Right ventricle myocardium superior (tissue), 1 donor: ENCODE results near the gene HOXB13. TPM values are rescaled to one million over a fixed set of nuclear protein-coding genes. Genes with fewer than 3 reads are reported as not detected.

Experiments used
- ATAC-seq: fragments of 200-7000 bp; cut with Tn5 transposase; one replicate; pipeline ENCODE4 v1.9.1; 2020; ENCODE audit warnings: mild to moderate bottlenecking; ENCODE audit not compliant: poor library complexity
- DNase-seq: peaks from one replicate; pipeline ENCODE4 v3.0.0-alpha.2; 2020
- intact Hi-C: fragments of 100-400 bp; cut with DNase I; formaldehyde crosslinking; loops from one replicate; pipeline ENCODE4 v1.11.2; 2022
- total RNA-seq: library from RNA; stranded (reverse); fragmentation: NEBNext Ultra II Directional; extraction: Animal tissue kit (Norgen Biotek cat#: 25700); gene quantifications from one replicate; pipeline ENCODE4 v1.2.1, GENCODE V29; 2021
- donor health status: DM: no; HTN: yes; CAD: no; lungs with severe emphysema.

HOXB13 gene
- total RNA-seq, 1 donor from 2014 or later, result not detected

DNA sequence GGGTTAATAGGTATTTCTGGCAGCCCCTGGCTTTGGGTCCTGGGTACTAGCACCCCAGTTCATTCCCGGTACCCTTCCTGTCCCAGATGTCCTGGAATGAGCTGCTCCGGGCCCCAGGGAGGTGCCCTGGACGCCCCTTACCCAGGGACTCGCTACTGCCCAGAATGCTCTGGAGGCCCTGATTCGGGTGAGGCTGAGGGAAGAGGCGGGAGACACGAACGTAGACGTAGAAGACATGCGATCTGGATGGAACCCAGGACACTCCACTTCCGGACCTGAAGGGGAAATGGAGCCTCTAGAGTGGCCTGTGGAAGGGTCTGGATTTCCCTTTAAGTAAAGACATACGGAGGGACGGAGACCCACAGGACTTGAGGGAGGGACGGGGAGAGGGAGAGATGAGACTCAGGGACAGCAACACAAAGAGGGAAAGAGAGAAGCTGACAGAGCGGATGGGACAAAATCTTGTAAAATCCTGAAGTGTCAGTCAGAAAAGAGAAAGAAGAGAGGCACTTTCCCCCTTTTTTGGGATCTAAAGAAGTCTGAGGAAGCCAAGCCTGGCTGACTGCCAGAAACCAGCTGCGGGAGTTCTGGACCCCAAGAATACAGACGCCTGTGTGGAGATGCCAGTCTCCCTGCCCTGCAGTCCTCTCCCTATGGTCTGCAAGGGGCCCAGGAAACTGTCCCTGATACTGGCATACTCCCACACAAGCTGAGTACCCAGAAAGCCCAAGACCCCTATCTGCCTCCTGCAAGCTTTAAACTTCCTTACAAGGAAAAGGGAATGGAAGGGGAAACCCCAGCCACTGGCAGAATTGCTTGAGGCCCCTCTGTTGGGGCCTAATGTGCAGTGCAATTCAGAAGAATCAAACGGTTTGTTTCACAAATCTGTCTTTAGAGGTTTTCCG is 1.0 kb upstream of the HOXB13 start:
- DNase-seq (no peak), ATAC-seq (no peak)
- intact Hi-C loops, result loop anchor here (5.0 kb wide), 2 partner anchors 63 to 148 kb away; no protein-coding TSS in a partner anchor

DNA sequence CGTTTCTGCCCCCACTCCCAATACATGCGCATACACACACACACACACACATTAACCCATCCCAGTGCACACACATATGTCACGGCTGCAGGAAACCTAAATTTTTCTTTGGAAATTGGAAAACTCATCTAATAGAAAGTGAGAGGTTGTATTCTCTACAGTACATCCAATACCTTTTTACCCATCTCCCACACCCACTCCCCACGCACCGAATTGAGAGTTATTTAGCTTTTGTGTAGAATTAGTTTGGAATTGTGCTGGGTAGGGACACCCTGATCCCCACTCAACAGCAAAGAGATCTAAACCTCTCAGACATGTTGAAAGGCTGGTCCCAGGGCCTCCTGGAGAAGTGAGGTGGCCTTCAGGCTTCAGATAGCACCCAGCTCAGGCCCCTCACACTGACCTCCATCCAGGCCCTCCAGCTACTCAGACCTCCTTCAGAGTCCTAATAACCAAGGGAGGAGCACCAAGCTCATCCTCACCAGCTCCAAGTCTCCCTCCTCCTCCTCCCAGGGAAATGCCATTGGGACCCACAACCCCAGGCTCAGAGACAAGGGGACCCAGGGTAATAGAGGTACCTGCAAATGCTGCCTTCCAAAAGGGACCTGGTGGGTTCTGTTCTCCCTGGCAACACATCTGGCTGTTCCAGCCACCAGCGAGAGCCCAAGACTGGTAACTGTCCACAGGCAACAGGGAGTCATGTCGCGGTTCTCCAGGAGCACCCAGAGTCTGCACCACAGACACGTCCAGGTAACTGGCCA is 955 bp downstream of the HOXB13 start:
- DNase-seq (no peak), ATAC-seq (no peak)
- intact Hi-C loops, result loop anchor here (5.0 kb wide), 2 partner anchors 65 to 150 kb away; no protein-coding TSS in a partner anchor

DNA sequence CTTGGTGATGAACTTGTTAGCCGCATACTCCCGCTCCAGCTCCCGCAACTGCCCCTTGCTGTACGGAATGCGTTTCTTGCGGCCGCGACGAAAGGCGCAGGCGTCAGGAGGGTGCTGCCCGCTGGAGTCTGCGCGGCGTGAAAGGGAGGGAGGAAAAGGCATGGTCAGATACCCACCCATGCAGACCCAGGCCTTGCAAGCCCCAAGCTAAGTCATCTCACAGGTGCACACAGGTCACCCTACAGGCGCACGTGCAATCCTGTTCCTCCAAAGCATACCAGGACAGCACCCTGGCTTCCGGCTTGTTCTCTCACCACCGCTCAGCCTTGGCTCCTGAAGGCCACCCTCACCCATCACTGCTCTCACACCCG is 1.6 kb downstream of the HOXB13 start:
- DNase-seq (no peak), ATAC-seq (no peak)
- intact Hi-C loops, result loop anchor here (5.0 kb wide), 2 partner anchors 65 to 150 kb away; no protein-coding TSS in a partner anchor

DNA sequence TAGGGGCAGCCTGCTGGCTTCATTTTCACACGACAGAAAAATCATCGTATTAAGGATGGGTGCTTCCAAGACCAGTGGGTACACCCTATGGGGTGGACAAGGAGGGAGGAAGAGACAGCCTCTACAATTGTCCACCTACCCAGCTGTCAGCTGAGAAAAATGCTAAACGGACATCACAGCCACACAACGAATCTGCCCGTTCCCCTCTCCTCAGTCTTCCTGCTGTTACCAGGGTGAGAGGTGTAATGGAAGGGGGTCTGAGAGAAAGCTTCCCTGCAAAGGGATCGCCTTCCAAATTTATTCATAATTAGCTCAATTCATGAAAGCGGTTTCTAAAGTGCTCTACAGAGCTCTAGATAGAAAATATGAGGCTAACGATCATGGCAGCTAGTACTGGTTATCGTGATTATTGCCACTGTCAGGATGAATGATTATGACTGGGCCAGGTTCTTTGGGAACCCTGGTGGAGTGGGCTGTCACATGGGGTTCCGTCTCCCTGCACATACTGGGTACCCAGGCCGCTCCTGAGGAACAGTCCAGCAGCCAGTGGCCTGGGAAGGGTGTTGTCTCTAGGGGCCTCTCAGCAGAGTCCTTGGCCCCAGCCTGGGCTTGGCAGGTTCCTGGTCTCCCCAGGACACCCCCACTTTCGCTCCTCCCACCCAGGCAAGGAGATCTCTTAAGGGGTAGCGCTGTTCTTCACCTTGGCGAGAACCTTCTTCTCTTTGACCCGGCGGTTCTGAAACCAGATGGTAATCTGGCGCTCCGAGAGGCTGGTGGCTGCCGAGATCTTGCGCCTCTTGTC is 2.2 kb downstream of the HOXB13 start:
- intact Hi-C loops, result loop anchor here (5.0 kb wide), 2 partner anchors 66 to 151 kb away; no protein-coding TSS in a partner anchor
- ATAC-seq (no peak), DNase-seq (no peak)

DNA sequence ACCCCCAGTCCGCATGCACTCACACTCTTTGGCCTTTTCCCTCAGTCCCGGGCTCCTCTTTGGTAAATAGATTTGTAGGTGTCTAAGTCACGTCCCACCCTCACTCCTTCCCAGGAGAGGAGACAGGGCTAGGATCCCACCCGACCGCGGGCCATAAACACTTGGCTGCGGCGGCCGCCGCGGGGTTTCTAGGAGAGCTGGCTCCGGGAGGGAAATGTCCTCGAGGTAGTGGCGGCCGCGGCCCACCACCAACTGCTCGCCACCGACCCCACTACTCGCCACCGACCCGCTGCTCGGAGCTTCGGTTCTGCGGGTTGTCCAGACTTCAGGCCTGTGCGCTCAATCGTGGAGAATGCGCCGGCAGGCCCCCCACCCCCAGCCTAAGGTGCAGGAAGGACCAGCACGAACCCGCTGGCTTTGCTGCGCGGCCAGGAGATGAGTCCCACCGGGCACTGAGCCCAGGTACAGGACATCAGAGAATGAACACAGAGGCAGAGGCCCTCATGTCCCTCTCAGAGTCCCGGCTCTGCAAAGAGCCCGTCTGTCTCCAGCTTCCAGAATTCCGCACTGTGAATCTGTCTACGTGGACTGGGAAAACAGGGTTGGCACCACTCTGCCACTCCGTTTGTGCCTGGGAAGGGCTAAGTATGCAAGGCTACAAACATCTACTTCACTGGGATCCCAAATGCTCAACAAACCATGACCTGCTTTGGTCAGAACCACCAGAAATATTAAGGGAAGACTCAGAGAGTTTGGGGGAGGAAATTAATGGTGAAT is 3.1 kb downstream of the HOXB13 start:
- DNase-seq, result no peak
- intact Hi-C loops, result loop anchor here (5.0 kb wide), 2 partner anchors 67 to 152 kb away; no protein-coding TSS in a partner anchor
- ATAC-seq, result no peak

DNA sequence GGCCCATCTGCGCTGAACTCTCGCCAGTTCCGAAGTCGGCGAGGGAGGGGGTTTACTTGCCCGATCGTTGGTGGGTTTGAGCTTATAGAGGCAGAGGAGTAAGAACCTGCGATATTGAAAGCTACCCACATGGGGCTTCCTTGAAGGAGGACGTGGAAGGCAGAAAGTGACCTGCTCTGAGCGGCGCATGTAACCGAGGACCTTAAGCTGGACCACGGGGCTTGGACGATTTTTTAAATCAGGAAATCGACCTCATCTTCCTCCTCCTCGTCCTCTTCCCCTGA is 3.6 kb downstream of the HOXB13 start:
- ATAC-seq (no peak), DNase-seq (no peak)
- intact Hi-C loops, result loop anchor here (5.0 kb wide), 2 partner anchors 67 to 152 kb away; no protein-coding TSS in a partner anchor

DNA sequence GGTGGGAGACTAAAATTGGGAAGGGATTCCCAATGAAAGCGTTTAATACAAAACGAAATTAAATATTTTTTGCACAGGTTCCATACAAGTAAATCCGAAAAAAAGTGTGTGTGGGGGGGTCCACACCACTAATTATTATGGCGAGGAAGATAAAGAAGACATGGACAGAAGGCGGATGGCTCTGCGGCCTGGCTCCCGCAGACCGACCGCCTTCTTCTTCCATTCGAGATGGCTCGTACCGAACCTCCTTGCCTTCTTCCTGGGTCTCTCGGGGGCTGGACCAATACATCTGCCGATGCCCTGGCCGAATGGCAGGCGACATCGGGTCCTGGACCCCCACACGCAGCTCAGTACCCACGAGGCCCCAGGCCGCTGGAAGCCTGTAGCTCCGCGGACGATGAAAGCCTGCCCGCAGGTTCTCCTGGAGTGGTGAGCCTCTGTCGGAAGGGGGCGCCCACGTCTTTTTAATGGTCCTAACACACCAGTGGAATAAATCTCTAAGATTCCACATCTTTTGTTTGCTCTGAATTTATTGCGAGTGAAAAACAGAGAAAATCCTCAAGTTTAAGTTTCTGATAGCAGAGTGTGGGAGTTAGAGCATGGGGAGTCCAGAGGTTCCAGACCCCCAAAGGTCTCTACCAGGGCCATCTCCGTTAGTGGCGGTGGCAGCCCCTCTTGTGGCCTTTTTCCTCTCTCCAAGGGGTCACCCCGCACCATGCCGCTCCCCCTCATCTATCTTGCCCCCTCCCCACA is 4.1 kb downstream of the HOXB13 start:
- DNase-seq (peak; percentile 89), ATAC-seq (peak; percentile 86)
- intact Hi-C loops, result loop anchor here (5.0 kb wide), 2 partner anchors 68 to 153 kb away; no protein-coding TSS in a partner anchor

DNA sequence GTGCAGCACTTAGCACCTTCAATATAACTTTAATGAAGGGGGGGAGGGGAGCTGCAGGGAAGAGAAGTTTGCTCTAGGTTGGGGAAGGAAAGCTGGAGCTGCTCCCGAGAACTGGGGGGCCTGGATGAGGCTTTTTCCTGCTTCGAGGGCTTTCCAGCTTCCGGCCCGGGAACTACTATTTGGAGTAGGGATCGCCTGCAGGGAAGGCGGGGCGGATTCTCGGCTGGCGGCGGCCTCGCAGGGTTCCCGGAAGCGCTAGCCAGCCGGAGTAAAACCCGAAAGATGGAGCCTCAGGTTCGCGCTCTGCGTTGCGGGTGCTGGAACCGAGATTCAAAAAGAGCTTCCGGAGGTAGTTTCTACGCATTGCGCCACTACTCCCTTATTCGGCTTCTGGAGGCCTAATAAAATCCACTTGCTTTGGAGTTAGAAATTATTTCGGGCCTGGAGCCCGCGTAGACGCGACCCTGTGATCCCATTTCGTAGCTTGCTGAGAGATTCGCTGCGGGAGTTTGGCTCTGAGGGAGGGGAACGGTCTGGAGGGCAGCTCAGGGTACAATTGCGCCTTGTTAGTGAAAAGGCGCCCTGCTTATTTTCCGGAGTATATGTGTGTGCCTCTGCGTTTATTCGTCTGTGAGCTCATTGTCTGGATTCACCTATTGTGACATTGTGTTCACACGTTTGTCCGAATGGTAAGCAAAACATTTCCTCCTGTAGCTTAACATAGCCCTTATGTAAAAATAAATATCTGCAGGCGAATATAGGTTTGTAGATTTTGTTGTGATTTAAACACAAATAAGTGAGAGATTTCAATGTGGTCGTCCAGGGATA is 4.9 kb downstream of the HOXB13 start:
- ATAC-seq (no peak), DNase-seq (no peak)
- intact Hi-C loops, result no loop called here

DNA sequence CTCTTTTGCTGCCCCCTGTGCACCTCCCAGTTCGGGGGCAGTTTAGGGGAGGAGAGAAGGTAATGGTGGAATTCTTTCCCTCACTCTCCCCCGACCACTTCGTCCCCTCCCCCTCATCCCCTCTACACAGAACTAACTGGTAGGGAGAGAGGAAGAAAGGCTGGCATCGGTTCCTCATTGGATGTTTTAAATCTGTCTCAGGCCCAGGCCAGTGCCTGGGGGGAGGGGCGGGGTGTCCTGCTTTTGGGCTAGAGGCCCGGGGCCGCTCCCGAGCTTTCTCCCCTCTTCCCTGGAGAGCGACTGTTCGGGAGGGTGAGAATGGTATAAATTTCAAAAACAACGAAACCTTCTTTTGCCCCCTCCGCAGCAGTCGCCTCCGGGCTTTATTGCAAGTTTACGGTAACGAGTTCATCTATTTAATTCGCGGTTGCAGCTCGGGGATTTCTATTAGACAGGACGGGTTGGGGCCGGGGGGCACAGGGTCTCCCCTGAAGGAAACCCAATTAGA is 5.6 kb downstream of the HOXB13 start, which contains the start of gene PRAC2:
PRAC2 (plus strand) TSS at position 271 of the 508 bp plus-strand sequence. CDS start 1,226 bp downstream, outside the sequence.
- no peak for DNase-seq
- ATAC-seq, result no peak
- intact Hi-C loops, result no loop called here

DNA sequence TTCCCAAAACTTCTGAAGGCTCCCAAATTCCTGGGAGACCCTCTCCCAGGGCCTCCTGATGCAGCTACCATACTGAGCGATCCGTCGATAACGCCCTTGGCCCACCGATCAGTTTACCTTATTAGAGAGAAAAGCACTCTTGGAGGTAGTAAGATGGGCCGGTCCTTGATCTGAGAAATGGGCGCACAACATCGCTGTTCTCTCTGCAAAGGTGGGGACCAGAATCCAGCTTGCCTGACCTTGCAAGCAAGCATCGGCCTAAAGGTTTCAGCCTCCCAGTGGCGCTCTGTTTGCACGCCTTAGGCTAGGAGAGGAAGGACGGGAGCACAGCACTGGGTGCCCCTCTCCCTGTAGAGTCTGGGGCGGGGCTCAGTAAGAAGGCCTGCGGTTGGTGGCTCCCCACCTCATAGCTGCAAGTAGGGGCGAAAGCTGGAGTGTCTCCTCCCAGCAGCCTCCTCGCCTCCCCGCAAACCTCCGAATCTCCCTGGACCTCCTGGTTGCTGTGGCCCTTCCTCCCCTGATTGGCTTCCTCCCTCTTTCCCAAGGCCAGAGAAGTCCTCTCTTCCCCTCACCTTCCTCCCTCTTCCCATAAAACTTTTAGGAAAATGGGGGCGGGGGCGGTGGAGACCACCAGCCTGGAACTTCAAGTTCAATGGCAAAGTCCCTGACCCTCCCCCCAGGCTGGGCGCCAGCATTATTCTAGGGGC is 6.2 kb downstream of the HOXB13 start, which contains the start of gene PRAC1:
PRAC1 (minus strand) TSS at position 318 of the 707 bp plus-strand sequence; CDS start at position 192, 126 bp downstream.
- intact Hi-C loops, result no loop called here
- DNase-seq (no peak), ATAC-seq (no peak)

DNA sequence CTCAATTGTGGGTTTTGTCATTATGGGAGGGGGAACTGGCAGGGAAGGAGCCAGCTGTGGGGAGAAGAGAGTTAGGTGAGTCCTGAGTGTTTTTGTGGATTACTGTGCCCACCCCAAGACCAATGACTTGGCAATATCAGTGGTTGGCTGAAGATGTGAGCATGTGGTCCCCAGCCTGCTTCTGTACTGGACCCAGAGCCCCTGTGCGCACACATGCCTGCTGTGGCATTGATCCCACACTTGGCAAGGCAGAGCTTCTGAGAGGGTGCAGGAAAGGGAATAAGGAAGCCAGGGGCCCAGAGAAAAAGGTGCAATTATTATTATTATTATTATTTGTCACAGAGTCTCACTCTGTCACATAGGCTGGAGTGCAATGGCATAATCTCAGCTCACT is 7.5 kb downstream of the HOXB13 start:
- no peak for ATAC-seq
- no peak for DNase-seq
- intact Hi-C loops, result no loop called here

DNA sequence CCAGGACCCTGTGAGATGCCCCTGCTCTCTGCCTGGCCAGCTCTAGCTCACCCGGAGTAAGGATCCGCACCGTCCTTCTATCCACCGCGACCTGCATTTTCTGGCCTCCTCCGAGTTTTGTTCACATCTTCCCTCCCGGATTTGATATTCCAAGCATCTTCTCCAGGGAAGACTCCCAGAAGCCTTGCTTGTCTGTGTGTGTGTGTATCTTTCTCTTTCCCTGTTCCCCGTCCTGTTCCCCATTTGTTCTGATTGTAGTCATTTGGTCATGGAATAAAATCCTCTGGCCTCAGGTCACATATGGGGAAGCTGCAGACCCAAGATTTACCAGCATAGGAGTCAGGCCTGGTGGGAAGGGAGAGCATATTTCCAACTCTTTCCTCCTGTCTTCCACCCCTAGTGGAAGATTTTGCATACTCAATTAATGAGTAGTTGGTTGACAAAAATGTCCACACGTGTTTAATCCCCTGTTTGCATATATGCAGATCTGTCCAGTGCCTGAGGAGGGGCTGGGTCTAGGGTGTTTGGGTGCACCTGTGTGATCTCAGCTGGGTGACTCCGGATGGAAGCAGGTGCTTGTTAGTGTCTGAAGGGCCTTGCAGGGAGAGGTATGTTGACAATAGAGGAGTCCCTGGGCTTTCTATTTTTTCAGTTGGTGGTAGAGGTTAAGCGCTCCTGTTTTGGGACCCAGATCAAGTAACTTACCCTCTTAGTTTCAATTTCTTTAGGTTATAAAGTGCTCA is 8.1 kb downstream of the HOXB13 start:
- DNase-seq (no peak), ATAC-seq (no peak)
- intact Hi-C loops, result no loop called here

DNA sequence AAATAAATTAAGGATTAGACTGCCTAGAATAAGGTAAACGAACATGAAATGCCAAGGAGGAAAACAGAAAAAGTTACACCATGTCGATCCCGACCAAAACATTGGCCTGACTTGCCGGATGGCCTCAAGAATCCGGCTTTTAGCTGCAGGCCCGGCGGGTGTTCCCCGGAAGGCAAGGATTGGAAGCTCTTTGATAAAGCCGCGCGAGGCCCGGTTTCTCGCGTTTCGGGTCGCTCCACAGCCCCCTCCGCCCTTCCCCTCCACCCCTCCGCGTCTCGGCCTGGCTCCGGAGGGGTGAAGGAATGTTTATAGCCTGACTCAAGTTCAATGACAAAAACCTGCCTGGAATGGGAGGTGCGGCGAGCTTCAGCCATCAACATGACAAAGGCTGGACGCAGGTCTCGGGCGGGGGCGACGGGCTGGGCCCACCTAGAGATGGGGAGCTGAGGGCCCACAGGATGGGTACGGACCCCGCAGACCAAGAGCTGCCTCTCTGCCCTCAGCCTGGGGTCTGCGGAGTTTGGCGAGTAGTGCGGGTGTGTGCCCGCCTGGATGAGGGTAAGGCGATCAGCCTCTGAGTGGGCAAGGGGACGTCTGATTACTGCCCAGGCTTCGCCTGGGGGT is 8.8 kb downstream of the HOXB13 start:
- no peak for DNase-seq
- ATAC-seq, result no peak
- intact Hi-C loops, result no loop called here

DNA sequence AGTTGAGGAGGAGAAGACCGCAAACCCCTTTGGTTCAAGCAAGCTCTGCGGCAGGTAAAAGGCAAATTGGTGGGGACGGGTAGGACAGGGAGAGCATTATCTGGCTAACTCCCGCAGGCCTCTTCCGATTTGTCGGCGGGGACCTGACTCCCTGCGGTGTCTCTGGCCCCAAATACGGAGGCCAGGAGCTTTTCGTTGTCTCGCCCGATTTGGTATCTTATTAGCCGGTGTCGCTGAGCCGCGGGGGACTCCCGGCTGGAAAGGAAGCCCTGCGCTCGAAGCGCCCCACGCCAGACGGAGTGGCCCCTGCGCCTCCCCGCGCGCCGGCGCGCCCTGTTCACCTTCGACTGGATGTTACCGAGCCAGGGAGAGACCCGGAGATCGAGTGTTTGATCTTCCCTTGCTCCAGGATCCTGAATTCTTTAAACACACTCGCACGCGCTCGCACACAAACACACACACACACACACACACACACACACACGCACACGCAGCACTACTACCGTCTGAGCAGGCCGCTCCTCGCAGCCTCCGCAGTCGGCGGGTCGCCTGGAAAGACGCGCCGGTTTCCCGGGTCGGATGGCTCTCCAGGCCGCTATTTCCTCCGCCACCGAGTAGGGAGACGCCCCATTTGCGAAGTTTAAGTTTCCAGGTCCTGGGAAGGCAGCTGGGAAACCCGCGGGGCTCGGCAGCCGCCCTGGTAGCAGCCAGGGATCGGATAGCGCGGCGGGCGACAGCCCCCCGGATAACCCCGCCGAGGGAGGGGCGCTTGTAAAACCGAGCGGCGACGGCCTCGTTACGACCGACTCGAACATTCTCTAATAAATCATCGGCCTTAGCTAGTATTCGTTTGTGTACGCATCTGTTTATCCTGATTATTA is 9.5 kb downstream of the HOXB13 start:
- intact Hi-C loops, result no loop called here
- no peak for DNase-seq
- no peak for ATAC-seq
